ELR (cell line): ENCODE measurements around the gene SAFB.
"Not testable (repeated sequence)": the region's sequence is repeated elsewhere in the genome, so short reads cannot be mapped to it uniquely, and the experiment has no call there.

Source experiments
- DNase-seq: peaks from one replicate; pipeline ENCODE4 v3.0.0-alpha.2; 2015; ENCODE audit warnings: low read depth

The SAFB gene

DNA sequence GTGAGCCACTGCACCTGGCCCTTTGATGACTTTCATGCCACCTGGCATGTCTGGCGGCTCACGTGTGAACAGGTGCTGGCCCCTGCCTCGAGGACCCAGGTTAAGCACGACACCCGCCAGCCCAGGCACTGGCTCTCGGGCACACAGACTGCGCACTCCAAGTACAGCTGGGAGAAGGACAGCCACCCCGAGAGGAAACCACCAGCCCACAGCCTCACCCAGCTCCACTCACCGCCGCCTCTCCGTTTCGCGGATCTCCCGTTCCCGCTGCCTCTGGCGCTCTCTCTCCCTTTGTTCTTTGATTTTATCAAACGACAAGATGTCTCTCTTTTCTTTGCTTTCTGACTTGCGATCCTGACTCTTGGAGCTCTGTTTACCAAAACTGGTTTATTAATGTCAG is 27.8 kb upstream of the SAFB start:
- no peak for DNase-seq

DNA sequence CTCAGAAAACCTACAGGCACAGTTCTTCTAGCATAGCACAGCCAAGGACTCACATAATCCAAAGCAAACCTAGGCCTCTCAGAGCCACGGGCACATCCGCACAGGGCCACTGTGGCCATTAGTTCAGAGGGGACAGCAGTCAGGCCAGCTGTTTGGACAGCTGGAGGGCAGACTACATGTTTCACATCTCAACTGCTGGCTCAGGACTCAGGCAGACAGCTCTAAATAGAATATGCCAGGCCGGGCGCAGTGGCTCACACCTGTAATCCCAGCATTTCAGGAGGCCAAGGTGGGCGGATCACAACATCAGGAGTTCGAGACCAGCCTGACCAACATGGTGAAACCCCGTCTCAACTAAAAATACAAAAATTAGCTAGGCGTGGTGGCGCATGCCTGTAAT is 27.1 kb upstream of the SAFB start:
- DNase-seq = no peak

DNA sequence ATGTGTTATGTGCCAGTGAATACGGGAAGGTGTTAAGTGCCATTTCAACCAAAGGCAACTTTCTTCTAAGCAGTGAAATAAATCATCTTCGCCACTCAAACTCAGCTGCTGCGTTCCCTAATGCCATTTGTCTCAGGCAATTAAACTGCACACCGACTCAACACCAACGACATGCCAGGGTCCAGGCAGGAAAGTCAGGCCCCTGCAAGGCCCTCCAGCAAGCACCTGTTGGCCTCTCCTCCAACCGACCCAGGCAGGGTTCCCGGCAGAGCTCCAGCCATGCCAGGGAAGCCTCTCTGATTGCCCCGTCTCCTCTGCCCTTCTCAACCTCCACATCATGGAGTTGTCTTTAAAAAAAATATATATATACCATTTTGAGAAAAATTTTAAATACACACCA is 22.1 kb upstream of the SAFB start:
- DNase-seq = no peak

DNA sequence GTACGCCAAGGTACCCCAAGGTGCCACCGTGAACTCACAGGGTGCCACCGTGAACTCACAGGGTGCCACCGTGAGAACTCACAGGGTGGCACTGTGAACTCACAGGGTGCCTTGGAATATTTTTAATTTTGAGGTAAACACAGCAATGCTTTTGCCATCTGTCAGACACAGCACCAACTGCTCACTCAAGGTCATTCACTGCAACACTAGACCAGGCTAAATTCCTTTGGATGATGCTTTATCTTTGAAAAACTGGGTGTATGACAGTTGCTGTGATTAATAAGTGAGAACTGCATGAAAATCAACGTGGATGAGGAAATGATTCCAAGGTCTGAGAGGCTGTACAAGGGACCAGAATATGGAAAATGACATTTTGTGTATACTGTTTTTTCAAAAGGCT is 19.3 kb upstream of the SAFB start:
- DNase-seq = no peak

DNA sequence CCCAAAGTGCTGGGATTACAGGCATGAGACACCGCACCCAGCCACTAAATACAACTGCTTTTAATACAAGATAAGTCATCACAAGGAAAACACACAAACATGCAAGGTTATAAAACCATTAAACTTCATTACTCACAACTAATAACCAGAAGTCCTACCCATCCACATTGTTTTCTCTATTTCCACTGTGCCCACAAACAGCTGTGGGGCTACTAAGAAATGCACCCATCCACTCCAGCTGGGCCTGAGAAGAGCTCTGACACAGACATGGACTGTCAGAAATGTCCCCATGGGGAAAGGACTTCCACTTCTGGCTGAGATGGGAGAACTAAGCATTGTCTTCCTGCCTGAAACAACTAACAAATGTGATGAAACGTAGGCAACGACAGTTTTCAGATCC is 17.5 kb upstream of the SAFB start:
- DNase-seq = no peak

DNA sequence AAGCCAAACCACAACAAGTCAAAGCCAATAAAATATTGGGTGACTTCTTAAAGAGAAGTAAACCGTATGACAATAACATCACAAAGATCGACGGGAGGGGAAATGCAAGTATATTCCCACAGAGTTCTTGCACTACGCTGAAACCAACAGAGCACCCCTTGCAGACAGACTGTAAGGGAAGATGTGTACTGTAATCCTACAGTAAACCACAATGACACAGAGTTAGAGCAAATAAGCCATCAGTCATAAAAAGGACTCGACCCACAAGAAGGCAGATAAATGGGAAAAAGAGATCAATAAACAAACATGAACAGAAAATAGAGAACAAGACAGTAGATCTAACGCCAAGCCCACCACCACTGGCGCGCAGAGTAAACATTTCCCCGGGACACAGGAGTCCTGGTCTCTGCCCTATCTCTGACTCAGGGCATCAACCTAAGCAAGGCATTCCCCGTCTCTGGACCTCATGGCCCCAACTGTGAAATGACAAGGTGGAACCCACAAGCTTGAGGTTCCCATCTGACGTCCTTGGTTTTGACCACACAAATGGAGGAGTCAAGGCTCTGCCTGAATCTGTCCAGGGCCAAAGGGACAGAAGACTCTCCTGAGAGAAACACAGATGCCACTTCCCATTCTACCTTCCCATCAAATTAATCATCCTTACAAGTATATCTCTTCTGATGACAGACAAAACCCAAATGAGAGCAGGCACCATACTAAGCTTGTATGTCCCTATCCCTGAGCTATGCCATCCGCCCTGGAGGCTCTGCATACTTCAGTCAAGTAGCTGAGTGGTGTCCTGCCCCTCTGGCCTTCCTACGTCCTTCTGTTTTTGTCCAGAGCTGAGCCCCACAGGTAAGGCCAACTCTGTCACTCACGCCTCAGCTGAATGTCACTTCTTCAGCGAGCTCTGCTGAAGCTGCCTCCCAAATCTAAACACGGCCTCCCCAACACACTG is 15.3 kb upstream of the SAFB start:
- DNase-seq = no peak

DNA sequence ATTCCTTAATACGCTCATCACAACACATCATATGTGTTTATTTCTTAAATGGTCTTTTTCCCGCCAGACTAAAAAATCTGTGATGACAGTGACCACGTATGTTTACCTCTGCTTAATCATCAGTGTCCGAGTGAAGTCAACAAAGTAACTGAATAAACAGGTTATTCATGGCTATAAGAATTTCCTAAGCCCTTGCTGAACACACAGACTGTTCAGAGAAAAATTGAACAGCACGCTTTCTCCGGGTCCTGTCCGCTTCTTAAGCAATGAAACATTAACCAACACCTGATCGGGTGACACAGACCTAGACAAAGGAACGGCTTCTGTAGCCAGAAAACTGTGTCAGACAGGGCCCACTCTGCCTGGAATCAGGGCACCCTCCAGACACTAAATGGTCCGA is 14.6 kb upstream of the SAFB start:
- no peak for DNase-seq

DNA sequence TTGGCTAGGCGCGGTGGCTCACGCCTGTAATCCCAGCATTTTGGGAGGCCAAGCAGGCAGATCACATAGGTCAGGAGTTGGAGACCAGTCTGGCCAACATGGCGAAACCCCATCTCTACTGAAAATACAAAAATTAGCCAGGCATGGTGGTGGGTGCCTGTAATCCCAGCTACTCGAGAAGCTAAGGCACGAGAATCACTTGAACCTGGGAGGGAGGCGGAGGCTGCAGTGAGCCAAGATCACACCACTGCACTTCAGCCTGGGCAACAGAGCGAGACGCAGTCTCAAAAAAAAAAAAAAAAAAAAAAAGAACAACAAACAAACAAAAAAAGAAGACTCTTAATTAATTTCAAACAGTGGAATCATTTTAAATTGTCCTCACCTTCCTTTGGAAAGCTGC is 14.1 kb upstream of the SAFB start:
- not testable (repeated sequence) for DNase-seq

DNA sequence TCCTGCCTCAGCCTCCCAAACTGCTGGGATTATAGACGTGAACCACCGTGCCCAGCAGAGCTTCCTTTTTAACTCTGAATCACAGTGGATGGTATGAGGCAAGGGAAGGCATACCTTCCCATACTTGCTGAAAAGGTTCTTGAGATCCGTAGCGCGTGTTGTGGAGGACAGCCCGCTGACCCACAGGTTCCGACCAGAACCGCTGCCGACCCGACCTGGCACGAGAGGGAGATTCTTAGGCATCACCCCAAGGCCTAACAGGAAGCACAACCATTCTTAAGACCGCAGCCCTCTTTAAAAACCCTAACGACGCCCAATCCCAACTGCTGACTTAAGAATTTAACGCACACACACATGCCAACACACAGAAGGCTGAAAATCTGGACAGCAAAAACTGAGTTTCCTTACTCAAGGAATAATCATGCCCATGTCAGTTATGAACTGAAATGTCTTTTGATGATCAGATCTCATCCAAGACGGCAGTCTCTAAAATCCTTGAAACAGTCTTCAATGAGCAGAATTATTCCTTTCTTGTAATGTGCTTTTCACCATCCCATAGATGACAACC is 12.9 kb upstream of the SAFB start:
- no peak for DNase-seq

DNA sequence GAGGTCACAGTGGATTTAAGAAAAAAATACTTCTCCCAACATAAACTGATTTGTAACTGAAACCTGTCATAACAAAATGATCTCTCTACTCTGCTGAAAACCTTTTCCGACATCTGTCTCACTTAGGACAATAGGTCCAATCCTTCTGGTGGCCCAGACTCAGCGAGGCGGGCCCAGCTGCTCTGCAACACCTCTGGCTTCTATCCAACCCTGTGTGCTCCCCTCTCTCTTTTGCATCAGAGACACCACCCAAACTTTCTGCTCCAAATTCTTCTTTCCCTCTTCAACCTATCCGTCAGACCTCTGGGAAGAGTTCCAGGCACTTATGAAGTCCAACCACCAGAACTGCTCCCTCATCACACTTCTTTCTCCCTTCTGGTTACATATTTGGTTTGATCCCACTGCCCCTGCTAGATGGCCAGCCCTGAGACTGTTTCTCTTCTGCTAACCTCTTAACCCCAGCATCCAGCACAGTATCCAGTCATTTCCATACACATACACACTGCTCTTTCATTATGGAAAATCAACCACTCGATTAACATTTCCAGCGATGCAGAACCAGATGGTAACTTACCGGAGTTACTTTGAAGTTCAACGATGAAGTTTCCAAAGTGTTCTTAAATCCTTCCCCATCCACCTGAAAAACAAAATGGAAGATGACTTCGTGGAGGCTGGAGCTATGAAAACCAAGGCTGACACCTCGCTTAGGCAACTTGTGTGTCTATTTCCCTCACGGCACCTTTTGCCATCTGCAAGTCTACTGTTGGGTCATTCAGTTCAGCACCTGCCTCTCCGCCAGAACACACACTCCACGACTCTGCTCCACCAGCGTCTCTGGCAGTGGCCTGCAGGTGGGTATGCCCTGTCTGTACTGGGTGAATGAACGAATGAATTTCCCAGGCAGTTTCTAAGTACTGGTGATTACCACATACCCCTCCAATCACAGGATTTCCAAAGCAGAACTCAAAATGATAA is 9.7 kb upstream of the SAFB start:
- DNase-seq = no peak

DNA sequence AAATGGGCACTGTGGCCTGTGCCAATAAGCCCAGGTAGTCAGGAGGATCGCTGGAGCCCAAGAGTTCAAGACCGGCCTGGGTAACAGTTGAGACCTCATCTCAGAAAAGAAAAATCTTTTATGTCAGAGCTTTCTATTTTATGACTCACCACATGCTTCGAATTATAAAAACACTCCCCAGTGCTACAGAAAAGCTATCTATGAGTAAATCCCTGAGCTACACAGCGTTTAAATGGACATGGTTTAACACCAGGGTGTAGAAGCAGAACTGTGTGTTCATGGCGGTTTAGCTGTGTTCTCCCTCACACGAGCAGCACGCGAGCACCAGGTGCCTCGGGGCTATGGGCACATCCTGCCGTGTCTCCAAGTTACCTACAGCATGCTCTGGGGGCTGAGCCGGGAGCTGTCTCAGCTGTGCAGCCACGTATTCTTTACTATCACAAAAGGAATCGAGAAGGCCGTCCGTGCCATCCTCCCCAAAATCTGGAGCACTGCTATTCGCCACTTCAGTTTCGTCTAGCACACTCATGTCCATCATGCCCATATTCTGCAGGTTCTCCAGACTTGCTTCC is 7.0 kb upstream of the SAFB start:
- peak; percentile 43 for DNase-seq

DNA sequence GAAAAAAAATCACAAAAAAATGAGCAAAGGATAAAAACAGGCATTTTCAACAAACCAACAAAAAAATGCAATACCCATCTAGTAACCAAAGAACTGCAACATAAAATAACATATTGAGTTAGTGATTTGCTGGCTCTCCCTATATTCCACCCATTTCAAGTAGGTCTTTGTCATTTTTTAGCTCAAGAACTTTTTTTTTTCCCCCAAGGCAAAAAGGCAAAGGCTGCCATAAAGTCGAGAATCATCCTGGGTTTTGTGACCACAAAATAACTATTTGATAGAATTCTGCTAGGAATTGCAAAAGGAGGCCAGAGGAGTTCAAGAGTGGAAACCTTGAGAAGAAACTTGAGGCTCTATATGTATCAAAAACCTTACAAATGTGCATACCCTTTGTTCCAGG is 5.8 kb upstream of the SAFB start:
- no peak for DNase-seq

DNA sequence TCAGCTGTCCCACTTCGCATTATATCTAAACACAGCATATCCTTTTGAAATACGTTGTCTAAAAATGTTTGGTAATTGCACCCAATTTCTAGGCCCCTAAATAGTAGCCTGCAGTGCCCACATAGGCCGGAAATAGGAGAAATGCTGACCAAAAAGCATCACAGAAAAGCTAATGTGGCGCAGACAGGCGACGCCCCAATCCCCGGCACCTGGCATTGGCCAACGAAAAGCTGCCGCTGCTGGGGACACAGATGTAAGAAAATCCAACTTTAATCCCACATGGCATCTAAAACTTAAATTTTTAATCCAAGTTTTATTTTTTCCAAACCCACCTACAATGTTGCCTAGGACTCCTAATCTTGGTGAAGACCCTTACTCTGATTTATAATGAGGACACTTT is 4.3 kb upstream of the SAFB start:
- no peak for DNase-seq

DNA sequence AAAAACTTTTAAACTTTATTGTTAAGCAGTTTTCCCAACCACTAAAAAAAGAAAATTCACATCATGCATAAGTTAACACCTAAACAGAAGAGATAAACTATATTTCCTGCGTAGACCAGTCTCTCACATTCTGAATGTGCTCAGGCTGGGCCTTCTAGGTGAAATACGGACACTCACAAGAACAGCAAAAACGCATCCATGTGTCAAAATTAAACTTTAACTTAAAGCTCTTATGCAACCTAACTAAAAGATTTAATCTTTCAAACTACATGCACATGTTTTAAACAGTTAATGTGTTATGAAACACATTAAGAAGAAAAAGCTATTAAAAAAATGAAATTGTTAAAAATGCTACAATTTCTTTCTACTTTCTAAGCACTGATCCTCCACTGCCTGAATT is 2.9 kb upstream of the SAFB start:
- DNase-seq = no peak

DNA sequence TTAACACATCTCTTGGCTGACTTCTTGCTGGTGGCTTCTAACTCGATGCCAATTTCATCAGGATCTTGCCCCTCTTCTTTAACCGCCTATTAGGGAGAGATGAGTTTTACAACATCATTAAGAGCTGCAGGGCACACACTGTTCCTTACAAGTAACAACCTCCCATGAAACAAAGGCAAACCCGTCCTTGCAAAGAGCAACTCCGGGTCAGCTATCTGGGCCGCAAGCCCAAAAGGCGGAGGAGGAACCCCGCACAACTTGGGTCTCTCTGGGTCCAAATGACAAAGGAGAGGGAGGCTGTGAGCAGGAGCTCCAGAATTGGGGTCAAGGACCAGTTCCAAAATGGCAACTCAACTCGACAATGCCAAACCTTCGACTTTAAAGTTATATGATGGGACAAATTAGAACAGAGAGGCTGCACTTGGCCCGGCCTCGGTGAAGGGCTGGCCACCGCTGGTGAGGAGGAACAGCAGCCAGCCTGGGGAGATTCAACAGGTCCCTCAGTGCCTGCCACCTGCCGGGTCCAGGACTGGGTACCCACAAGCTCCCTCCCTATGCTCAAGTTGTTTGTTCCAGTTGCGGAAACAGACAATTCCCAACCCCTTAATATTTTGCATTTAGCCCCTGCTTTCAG is 1.5 kb upstream of the SAFB start:
- DNase-seq = no peak

DNA sequence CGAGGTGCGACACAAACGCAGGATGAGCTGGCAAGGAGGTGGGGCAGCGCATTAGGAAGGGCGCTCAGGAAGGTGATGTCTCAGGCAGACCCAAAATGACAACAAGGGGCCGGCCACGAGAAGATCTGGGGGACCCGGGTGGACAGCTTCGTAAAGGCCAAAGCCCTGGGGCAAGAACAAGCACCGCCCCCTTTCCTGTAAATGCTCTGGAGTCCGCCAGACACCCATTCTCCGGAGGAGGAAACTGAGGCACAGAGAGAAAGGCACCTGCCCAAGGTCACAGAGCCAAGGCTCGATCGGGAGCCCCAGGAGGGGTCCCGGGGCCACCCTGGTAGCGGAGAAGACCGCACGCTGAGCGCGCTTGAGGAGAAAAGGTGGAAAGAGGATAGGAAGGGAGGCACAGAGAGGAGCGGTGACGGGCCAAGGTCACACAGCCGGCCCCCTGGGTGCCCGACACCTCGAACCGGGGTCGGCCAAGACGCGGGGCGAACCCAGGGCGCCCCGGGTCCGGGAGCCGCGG is 878 bp upstream of the SAFB start:
- DNase-seq = peak; percentile 47

DNA sequence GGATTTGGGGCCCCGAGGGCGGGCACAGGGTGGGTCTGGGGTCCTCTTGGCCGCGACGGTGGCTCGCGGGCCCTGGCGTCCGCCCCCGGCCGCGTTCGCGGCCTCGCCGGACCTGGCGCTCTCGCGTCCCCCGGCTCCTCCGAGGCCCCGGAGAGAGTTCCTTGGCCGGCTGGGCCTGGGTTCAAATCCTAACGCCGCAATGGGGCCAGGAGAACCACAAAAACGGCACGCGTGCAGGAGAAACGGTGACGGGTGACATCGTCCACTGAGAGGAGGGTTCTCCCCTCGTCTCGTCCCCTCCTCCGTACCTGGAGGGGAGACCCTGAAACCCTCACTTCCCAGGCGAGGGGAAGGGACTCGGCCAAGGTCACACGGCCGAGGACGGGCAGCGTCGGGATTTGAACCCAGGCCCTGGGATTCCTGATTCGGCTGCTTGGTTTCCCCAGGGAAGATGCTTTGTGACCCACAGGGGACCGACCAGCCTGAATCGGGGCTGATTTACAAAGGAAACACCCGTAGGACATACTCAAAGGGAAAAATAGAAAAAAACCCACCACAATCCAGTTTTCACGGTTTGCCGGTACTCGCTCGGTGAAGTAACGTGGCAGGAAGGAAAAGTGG is 624 bp downstream of the SAFB start:
- peak; percentile 29 for DNase-seq

DNA sequence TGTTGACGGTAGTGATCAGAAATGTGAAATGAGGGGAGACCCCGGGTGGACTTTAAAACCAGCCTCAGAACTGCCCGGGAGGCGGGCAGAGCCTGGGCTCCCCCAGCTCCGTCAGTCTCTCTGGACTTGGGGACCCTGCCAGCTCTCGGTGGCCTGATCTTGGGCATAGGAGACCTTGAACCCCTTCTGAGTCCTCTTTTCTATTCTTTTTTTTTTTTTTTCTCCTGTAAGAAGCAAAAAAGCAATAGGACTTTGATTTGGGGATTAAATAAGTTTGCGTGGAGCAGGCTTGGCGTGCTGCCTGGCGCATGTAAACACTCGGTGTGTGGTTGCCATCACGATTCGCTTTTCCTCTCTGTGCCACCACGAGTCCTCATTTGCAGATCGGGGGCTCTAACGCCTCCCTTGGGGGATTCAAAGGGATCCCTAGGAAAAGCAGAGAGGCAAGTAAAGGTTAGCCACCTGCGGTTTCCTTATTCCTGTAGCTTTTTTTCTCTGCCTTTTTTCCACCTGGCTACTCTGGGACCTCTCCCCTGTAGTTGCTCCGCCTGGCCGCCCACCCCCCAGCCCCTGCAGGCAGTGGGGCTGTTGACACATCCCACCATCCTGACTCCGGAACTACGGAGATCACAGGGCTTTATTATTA is 1.3 kb downstream of the SAFB start:
- DNase-seq = peak; percentile 56

DNA sequence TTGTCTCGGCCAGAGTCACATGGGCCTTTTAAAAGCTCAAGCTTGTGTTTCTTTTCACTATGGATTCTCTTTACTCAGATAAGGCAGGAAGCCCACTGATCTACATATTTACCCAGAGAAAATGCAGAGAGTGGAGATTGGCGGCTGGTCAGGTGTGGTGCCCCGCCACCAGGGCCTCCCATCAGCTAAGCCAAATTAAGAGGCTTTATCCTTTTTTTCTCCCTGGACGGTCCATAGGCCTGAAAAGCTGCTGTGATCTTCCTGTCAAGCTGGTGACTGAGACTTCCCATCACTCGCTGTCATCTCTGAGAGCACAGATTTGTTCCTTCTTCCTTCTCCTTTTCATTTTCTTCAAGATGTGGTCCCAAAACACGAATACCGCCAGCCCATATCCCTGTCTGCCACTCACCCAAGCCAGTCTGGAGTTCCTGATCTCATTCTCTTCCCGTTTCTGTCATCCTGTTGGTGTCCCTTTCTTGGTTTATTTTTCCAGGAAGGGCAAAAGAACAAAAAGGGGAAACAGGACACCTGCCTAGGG is 1.9 kb downstream of the SAFB start:
- DNase-seq = peak; percentile 34

DNA sequence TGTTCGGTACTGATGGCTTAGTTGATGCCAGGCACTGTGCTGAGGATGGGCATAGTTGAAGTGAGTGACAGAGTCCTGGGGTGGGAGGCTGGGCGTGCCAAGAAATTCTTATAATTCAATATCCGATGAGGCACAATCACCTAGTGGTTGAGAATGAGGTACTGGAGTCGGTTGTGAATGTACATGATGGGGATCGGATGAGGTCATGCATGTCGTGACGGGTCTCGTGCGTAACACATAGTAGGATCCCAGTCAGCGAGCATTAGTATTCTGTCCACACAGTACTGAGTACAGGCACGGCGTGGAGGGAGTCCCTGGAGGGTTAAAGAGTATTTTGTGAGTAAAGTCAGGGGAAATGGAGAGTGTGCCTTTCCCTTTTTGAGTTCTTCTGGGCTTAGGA is 2.8 kb downstream of the SAFB start:
- DNase-seq = peak; percentile 13
